ENCODE results near the gene DPEP1. TPM values are rescaled to one million over a fixed set of nuclear protein-coding genes. Genes with fewer than 3 reads are reported as not detected.

Gene DPEP1
- total RNA-seq, 1 donor from 2014 or later, result 0.24 TPM

DNA sequence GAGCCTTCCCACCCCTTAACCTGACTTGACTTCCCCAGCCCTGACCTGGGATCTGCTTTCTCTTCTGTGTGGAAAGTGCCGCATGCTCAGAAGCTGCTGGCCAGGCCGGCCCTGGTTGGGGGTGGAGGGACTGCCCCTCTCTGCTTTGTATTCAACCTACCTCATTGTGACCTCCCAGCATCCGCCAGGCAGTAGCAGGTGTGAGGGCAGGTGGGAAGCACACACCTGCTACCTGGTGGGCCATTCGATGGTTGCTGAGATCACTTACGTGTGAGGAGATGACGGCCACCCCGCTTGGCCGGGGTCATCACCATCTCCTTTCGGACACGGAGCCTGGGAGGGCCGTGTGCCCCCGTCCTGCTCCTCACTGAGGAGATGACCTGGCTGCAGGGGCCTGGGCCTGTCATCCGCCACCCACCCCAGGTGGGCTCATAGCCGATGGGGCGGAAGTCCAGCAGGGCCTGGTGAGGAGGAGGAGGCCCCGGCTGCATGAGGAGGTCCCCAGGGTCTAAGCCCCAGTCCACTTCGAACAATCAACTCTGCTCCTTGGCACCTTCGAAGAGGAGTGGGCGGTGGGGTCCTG is 30.7 kb upstream of the DPEP1 start:
- Histone ChIP-seq H2AFZ (replicated peaks) (no peak overlapping the region), H3K36me3 (no peaks in the 10 kb centered on the region)

GRCh38 chr16:89583197-89583894 is 30.1 kb upstream of the DPEP1 start:
- Histone ChIP-seq H3K27ac (no peak overlapping the region), H3K9me3 (ENCODE audit: low read depth) (no peaks in the 10 kb centered on the region), H3K79me2 (ENCODE audit: low read depth) (no peaks in the 10 kb centered on the region), H3K4me1 (peaks cover 5% of the 10 kb centered on the region), H3K4me2 (no peak overlapping the region), H2AFZ (replicated peaks) (no peak overlapping the region), H3K4me3 (no peak overlapping the region), H3K9ac (no peak overlapping the region), H4K20me1 (ENCODE audit: low read depth) (no peaks in the 10 kb centered on the region), H3K27me3 (peaks cover 5% of the 10 kb centered on the region), H3F3A (ENCODE audit: low read depth) (peaks cover 4% of the 10 kb centered on the region), H3K36me3 (no peaks in the 10 kb centered on the region)
- no peak for DNase-seq (ENCODE audit: low spot score)
- Mint-ChIP-seq H3K4me3 (no peak overlapping the region), H3K27ac (no peak overlapping the region), H3K4me1 (no peaks in the 10 kb centered on the region), H3K27me3 (ENCODE audit: insufficient read depth, low read depth) (peaks cover 8% of the 10 kb centered on the region), H3K9me3 (no peaks in the 10 kb centered on the region), H3K36me3 (no peaks in the 10 kb centered on the region)
- TF ChIP-seq CTCF (IDR thresholded peaks at IDR 0.05) (no peak), EZH2phosphoT487 (IDR thresholded peaks at IDR 0.05) (no peak), EZH2 (IDR thresholded peaks at IDR 0.05) (no peak)

More for the DNA sequence above, 30.7 kb upstream of the DPEP1 start:
- Histone ChIP-seq H3K4me1 (peaks cover 5% of the 10 kb centered on the region), H3K79me2 (ENCODE audit: low read depth) (no peaks in the 10 kb centered on the region), H3K4me2 (no peak overlapping the region), H4K20me1 (ENCODE audit: low read depth) (no peaks in the 10 kb centered on the region), H3K4me3 (no peak overlapping the region), H3F3A (ENCODE audit: low read depth) (peaks cover 5% of the 10 kb centered on the region), H3K27me3 (peaks cover 11% of the 10 kb centered on the region), H3K27ac (no peak overlapping the region), H3K9me3 (ENCODE audit: low read depth) (no peaks in the 10 kb centered on the region), H3K9ac (no peak overlapping the region)
- Mint-ChIP-seq H3K4me1 (no peaks in the 10 kb centered on the region), H3K36me3 (no peaks in the 10 kb centered on the region), H3K4me3 (no peak overlapping the region), H3K9me3 (no peaks in the 10 kb centered on the region), H3K27me3 (ENCODE audit: insufficient read depth, low read depth) (peaks cover 14% of the 10 kb centered on the region), H3K27ac (no peak overlapping the region)
- no peak for DNase-seq (ENCODE audit: low spot score)
- no peak for TF ChIP-seq CTCF (IDR thresholded peaks at IDR 0.05)
- no peak for TF ChIP-seq EZH2 (IDR thresholded peaks at IDR 0.05)
- TF ChIP-seq EZH2phosphoT487 (IDR thresholded peaks at IDR 0.05), result no peak

GRCh38 chr16:89583895-89584644 is 29.4 kb upstream of the DPEP1 start:
- no peak overlapping the region for H3K4me3 ChIP-seq
- H3K4me1 ChIP-seq, result peaks cover 5% of the 10 kb centered on the region
- H3K79me2 ChIP-seq (ENCODE audit: low read depth), result no peaks in the 10 kb centered on the region
- no peaks in the 10 kb centered on the region for H3K27me3 ChIP-seq
- no peaks in the 10 kb centered on the region for H3K36me3 ChIP-seq
- H3K9ac ChIP-seq, result no peak overlapping the region
- H2AFZ ChIP-seq (replicated peaks), result no peak overlapping the region
- Mint-ChIP-seq H3K4me1 (no peaks in the 10 kb centered on the region), H3K27ac (no peak overlapping the region), H3K27me3 (ENCODE audit: insufficient read depth, low read depth) (peaks cover 2% of the 10 kb centered on the region), H3K36me3 (no peaks in the 10 kb centered on the region), H3K9me3 (no peaks in the 10 kb centered on the region), H3K4me3 (no peak overlapping the region)
- H3K4me2 ChIP-seq, result no peak overlapping the region
- no peak for TF ChIP-seq CTCF (IDR thresholded peaks at IDR 0.05)
- DNase-seq (ENCODE audit: low spot score), result no peak
- no peaks in the 10 kb centered on the region for H4K20me1 ChIP-seq (ENCODE audit: low read depth)
- H3K9me3 ChIP-seq (ENCODE audit: low read depth), result no peaks in the 10 kb centered on the region
- no peak overlapping the region for H3K27ac ChIP-seq
- H3F3A ChIP-seq (ENCODE audit: low read depth), result peaks cover 4% of the 10 kb centered on the region
